CD1c-positive myeloid dendritic cell (primary cell): Measurements from ENCODE around the gene ZNF141.
"Not testable (repeated sequence)": the region's sequence is repeated elsewhere in the genome, so short reads cannot be mapped to it uniquely, and the experiment has no call there.

Experiments used
- DNase-seq: peaks from one replicate; pipeline ENCODE4 v3.0.0-alpha.2; 2016; ENCODE audit errors: extremely low spot score

Gene ZNF141

DNA sequence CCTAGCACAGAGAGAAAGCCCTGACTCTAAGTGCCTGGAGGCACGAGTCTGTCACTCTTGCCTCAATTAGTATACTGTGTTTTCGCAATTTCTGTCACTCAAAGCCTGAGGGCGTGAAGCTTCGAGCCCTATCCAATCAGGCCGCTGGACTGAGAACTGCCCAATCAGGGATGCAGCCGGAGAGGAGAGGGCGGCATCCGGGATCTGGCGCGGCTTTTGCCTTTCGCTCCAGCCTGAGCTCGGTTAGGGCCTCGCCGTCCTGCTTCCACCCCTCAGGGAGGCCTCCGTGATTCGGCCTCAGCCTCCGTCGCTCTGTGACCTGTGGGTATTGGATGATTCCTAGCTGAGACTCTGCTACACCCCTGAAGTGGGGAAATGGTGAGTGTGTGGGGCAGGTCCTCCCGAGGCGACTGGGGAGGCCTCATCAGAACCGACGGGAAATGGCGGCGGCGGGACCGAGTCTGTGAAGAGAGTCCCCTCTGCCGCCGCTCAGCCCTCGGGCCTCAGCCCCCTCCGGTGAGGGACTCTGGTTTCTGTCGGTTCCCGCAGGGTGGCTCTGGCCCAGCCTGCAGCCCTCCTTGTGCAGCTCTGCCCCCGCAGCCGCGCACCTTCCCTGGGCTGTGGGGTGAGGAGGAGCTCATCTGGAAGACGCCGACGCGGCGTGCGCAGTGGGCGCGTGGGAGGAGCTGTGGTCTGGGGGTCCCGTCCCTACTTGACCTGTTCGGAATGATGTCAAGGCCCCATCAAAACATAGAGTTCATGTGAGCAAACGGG lies 48.5 kb downstream of the ZNF141 start:
- no peak for DNase-seq

GRCh38 chr4:386708-387105 lies 49.1 kb downstream of the ZNF141 start:
- no peak for DNase-seq

- no peak for DNase-seq
Observed at GRCh38 chr4:404006-404405, 66.4 kb downstream of the ZNF141 start.

DNA sequence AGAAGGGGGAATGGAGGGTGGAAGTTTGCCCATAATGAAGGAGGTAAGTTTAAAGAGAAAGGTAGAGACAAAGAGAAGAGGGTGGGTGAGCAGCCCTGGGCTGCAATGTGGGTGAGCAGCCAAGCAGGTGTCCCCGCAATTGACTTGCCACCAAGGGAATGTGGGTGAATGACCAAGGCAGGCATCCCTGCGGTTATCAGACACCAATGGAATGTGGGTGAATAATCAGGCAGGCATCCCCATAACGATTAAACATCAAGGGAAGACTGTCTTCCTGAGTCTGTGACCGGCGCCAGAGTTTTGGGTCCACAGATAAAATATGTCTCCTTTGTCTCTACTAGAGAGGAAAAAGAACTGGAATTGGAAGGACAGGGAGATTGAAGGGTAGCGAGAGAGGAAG lies 70.7 kb downstream of the ZNF141 start:
- DNase-seq: not testable (repeated sequence)

- no peak for DNase-seq
Observed at GRCh38 chr4:422587-422986, 85.0 kb downstream of the ZNF141 start.
